ENCODE results near the gene CD300E. TPM values are rescaled to one million over a fixed set of nuclear protein-coding genes. Genes with fewer than 3 reads are reported as not detected.

CD300E gene
- total RNA-seq, 1 donor from 2014 or later, result 0.52 TPM

DNA sequence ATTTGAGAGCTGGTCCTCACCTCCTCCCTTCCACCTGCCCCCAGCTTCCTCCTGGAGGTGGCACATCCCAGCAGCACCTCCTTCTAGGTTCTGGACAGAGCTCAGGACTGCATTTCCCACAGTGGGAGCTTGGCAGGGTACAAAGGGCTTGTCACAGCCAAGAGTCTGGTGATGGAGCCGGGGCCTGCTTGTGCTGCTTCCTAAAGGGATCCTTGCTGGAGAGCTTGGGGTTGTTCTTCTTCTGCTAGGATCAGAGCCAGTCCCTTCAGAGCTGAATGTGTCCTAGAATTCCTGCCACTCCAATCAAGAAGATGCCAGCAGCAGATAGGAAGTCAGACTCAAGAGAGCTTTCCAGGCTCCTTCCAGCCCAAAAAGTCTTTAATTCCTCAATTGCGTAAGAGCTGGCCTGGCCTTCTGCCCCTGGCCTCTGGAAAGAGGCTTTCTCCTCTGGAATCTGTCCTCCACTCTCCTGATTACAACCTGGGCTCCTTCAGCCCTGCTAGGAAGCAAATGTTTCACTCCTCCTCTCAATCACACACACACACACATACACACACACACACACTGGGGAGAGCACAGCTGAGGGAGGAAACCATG, 4.4 kb downstream of the CD300E start:
- Histone ChIP-seq H3K9ac (ENCODE audit: low read depth in 1 of 3, low read length in 3 of 3) (no peak overlapping the region), H3K36me3 (ENCODE audit: control insufficient read depth in 3 of 3, insufficient read depth in 3 of 3, low read length in 3 of 3) (no peaks in the 10 kb centered on the region), H3K4me3 (ENCODE audit: low read length in 3 of 3) (no peak overlapping the region), H3K9me3 (ENCODE audit: control insufficient read depth in 3 of 3, low read length in 3 of 3) (no peaks in the 10 kb centered on the region), H3K27me3 (ENCODE audit: control insufficient read depth in 3 of 3, insufficient read depth in 3 of 3, low read length in 3 of 3) (peaks cover 0 to 14% (median 11%) of the 10 kb centered on the region in 3 donors), H3K4me1 (ENCODE audit: control insufficient read depth in 3 of 3, insufficient read depth in 3 of 3, low read length in 3 of 3) (peaks cover 0 to 3% (median 0%) of the 10 kb centered on the region in 3 donors), H3K27ac (ENCODE audit: low read depth, low read length) (no peak overlapping the region)

DNA sequence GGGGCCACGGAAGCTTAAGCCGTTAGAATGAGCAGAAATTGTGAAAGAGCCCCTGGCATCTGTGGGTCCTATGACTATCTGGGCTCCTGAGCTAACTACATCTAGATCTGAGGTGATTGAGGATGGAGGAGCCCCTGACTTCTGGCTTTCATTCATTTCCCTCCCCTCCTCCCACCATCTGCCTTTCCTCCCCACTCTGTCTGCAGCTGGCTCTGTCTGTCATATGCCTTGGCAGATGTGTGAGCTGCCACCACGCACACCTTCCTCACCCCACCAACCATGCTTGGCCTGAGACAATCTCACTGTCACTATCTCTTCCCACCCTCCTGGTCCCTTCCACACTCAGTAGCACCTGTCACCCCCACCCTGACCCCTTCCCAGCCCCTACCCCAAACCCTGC, 5.1 kb downstream of the CD300E start:
- Histone ChIP-seq H3K4me3 (ENCODE audit: low read length in 3 of 3) (no peak overlapping the region), H3K36me3 (ENCODE audit: control insufficient read depth in 3 of 3, insufficient read depth in 3 of 3, low read length in 3 of 3) (no peaks in the 10 kb centered on the region), H3K9me3 (ENCODE audit: control insufficient read depth in 3 of 3, low read length in 3 of 3) (no peaks in the 10 kb centered on the region), H3K4me1 (ENCODE audit: control insufficient read depth in 3 of 3, insufficient read depth in 3 of 3, low read length in 3 of 3) (peaks cover 0 to 3% (median 0%) of the 10 kb centered on the region in 3 donors), H3K9ac (ENCODE audit: low read depth in 1 of 3, low read length in 3 of 3) (no peak overlapping the region), H3K27me3 (ENCODE audit: control insufficient read depth in 3 of 3, insufficient read depth in 3 of 3, low read length in 3 of 3) (peaks cover 0 to 17% (median 16%) of the 10 kb centered on the region in 3 donors), H3K27ac (ENCODE audit: low read depth, low read length) (no peak overlapping the region)

DNA sequence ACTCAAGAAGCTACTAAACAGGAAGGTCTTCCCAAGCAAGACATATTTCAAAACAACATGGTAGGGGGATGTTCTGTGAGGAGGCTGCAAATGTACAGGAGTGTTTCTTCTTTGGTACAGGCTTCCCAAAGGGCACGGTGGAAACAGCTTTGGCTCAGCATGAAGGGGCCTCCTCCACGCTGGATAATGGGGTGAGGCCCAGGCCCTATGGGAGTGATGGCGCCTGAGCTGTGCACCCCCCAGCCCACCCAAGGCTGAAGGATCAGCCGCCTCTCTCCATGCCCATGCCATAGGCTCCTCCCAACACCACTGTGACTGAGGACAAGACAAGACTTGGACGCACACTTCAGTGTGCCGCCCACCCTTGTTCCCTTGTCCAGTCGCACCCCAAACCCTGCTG, 6.8 kb downstream of the CD300E start:
- Histone ChIP-seq H3K9ac (ENCODE audit: low read depth in 1 of 3, low read length in 3 of 3) (no peak overlapping the region), H3K4me1 (ENCODE audit: control insufficient read depth in 3 of 3, insufficient read depth in 3 of 3, low read length in 3 of 3) (peaks cover 0 to 3% (median 0%) of the 10 kb centered on the region in 3 donors), H3K27me3 (ENCODE audit: control insufficient read depth in 3 of 3, insufficient read depth in 3 of 3, low read length in 3 of 3) (peaks cover 0 to 25% (median 23%) of the 10 kb centered on the region in 3 donors)

GRCh38 chr17:74612046-74612445, 11.5 kb downstream of the CD300E start:
- Histone ChIP-seq H3K4me1 (ENCODE audit: control insufficient read depth in 3 of 3, insufficient read depth in 3 of 3, low read length in 3 of 3) (no peaks in the 10 kb centered on the region), H3K9ac (ENCODE audit: low read depth in 1 of 3, low read length in 3 of 3) (no peak overlapping the region), H3K27ac (ENCODE audit: low read depth, low read length) (no peak overlapping the region), H3K36me3 (ENCODE audit: control insufficient read depth in 3 of 3, insufficient read depth in 3 of 3, low read length in 3 of 3) (no peaks in the 10 kb centered on the region), H3K27me3 (ENCODE audit: control insufficient read depth in 3 of 3, insufficient read depth in 3 of 3, low read length in 3 of 3) (peaks cover 0 to 32% (median 32%) of the 10 kb centered on the region in 3 donors), H3K4me3 (ENCODE audit: low read length in 3 of 3) (no peak overlapping the region), H3K9me3 (ENCODE audit: control insufficient read depth in 3 of 3, low read length in 3 of 3) (no peaks in the 10 kb centered on the region)

More for the DNA sequence above, 6.8 kb downstream of the CD300E start:
- H3K27ac ChIP-seq (ENCODE audit: low read depth, low read length), result no peak overlapping the region
- no peaks in the 10 kb centered on the region for H3K9me3 ChIP-seq (ENCODE audit: control insufficient read depth in 3 of 3, low read length in 3 of 3)
- no peak overlapping the region for H3K4me3 ChIP-seq (ENCODE audit: low read length in 3 of 3)
- H3K36me3 ChIP-seq (ENCODE audit: control insufficient read depth in 3 of 3, insufficient read depth in 3 of 3, low read length in 3 of 3), result no peaks in the 10 kb centered on the region

DNA sequence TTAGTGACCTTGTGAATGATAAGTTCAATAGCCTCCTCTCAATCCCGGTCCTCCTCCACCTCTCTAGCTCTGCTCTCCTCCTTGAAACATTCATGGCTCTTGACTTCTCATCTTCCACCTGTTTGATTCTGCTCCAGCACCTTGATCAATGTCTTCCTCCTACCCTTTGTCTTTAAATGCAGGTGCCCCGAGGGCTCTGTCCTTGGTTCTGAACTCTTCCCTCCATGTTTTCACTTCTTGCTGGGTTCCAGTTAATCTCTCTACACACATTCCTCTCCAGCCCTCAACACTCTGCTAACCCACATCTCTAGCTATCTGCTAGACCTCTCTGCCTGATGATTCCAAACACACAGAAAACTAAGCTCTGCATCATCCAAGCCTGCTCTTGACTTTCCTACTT, 13.4 kb downstream of the CD300E start:
- no peaks in the 10 kb centered on the region for H3K36me3 ChIP-seq (ENCODE audit: control insufficient read depth in 3 of 3, insufficient read depth in 3 of 3, low read length in 3 of 3)
- peaks cover 0 to 24% (median 23%) of the 10 kb centered on the region in 3 donors for H3K27me3 ChIP-seq (ENCODE audit: control insufficient read depth in 3 of 3, insufficient read depth in 3 of 3, low read length in 3 of 3)
- no peak overlapping the region for H3K27ac ChIP-seq (ENCODE audit: low read depth, low read length)

GRCh38 chr17:74608511-74608910, 15.0 kb downstream of the CD300E start:
- no peak overlapping the region for H3K27ac ChIP-seq (ENCODE audit: low read depth, low read length)
- no peaks in the 10 kb centered on the region for H3K36me3 ChIP-seq (ENCODE audit: control insufficient read depth in 3 of 3, insufficient read depth in 3 of 3, low read length in 3 of 3)
- no peak overlapping the region for H3K9ac ChIP-seq (ENCODE audit: low read depth in 1 of 3, low read length in 3 of 3)
- no peaks in the 10 kb centered on the region for H3K9me3 ChIP-seq (ENCODE audit: control insufficient read depth in 3 of 3, low read length in 3 of 3)
- peaks cover 0 to 26% (median 24%) of the 10 kb centered on the region in 3 donors for H3K27me3 ChIP-seq (ENCODE audit: control insufficient read depth in 3 of 3, insufficient read depth in 3 of 3, low read length in 3 of 3)
- H3K4me1 ChIP-seq (ENCODE audit: control insufficient read depth in 3 of 3, insufficient read depth in 3 of 3, low read length in 3 of 3), result peaks cover 0 to 11% (median 0%) of the 10 kb centered on the region in 3 donors
- H3K4me3 ChIP-seq (ENCODE audit: low read length in 3 of 3), result no peak overlapping the region

More for the DNA sequence above, 13.4 kb downstream of the CD300E start:
- H3K9ac ChIP-seq (ENCODE audit: low read depth in 1 of 3, low read length in 3 of 3), result no peak overlapping the region
- peaks cover 0 to 2% (median 0%) of the 10 kb centered on the region in 3 donors for H3K4me1 ChIP-seq (ENCODE audit: control insufficient read depth in 3 of 3, insufficient read depth in 3 of 3, low read length in 3 of 3)
- H3K9me3 ChIP-seq (ENCODE audit: control insufficient read depth in 3 of 3, low read length in 3 of 3), result no peaks in the 10 kb centered on the region
- no peak overlapping the region for H3K4me3 ChIP-seq (ENCODE audit: low read length in 3 of 3)

- Histone ChIP-seq H3K36me3 (ENCODE audit: control insufficient read depth in 3 of 3, insufficient read depth in 3 of 3, low read length in 3 of 3) (no peaks in the 10 kb centered on the region), H3K4me1 (ENCODE audit: control insufficient read depth in 3 of 3, insufficient read depth in 3 of 3, low read length in 3 of 3) (peaks cover 0 to 11% (median 0%) of the 10 kb centered on the region in 3 donors), H3K27ac (ENCODE audit: low read depth, low read length) (no peak overlapping the region), H3K9ac (ENCODE audit: low read depth in 1 of 3, low read length in 3 of 3) (no peak overlapping the region), H3K9me3 (ENCODE audit: control insufficient read depth in 3 of 3, low read length in 3 of 3) (no peaks in the 10 kb centered on the region), H3K27me3 (ENCODE audit: control insufficient read depth in 3 of 3, insufficient read depth in 3 of 3, low read length in 3 of 3) (peaks cover 0 to 29% (median 21%) of the 10 kb centered on the region in 3 donors), H3K4me3 (ENCODE audit: low read length in 3 of 3) (no peak overlapping the region)
Measured at GRCh38 chr17:74607221-74607620, 16.3 kb downstream of the CD300E start.

GRCh38 chr17:74606050-74606449, 17.5 kb downstream of the CD300E start:
- H3K4me1 ChIP-seq (ENCODE audit: control insufficient read depth in 3 of 3, insufficient read depth in 3 of 3, low read length in 3 of 3), result peaks cover 0 to 11% (median 0%) of the 10 kb centered on the region in 3 donors
- H3K27me3 ChIP-seq (ENCODE audit: control insufficient read depth in 3 of 3, insufficient read depth in 3 of 3, low read length in 3 of 3), result peaks cover 0 to 25% (median 18%) of the 10 kb centered on the region in 3 donors
- H3K27ac ChIP-seq (ENCODE audit: low read depth, low read length), result no peak overlapping the region
- H3K36me3 ChIP-seq (ENCODE audit: control insufficient read depth in 3 of 3, insufficient read depth in 3 of 3, low read length in 3 of 3), result no peaks in the 10 kb centered on the region
- no peak overlapping the region for H3K9ac ChIP-seq (ENCODE audit: low read depth in 1 of 3, low read length in 3 of 3)
- no peaks in the 10 kb centered on the region for H3K9me3 ChIP-seq (ENCODE audit: control insufficient read depth in 3 of 3, low read length in 3 of 3)
- H3K4me3 ChIP-seq (ENCODE audit: low read length in 3 of 3), result no peak overlapping the region

GRCh38 chr17:74605361-74605760, 18.2 kb downstream of the CD300E start:
- Histone ChIP-seq H3K27me3 (ENCODE audit: control insufficient read depth in 3 of 3, insufficient read depth in 3 of 3, low read length in 3 of 3) (peaks cover 5 to 29% (median 18%) of the 10 kb centered on the region in 3 donors), H3K27ac (ENCODE audit: low read depth, low read length) (no peak overlapping the region), H3K4me1 (ENCODE audit: control insufficient read depth in 3 of 3, insufficient read depth in 3 of 3, low read length in 3 of 3) (peaks cover 0 to 13% (median 0%) of the 10 kb centered on the region in 3 donors), H3K9me3 (ENCODE audit: control insufficient read depth in 3 of 3, low read length in 3 of 3) (no peaks in the 10 kb centered on the region), H3K9ac (ENCODE audit: low read depth in 1 of 3, low read length in 3 of 3) (no peak overlapping the region), H3K36me3 (ENCODE audit: control insufficient read depth in 3 of 3, insufficient read depth in 3 of 3, low read length in 3 of 3) (no peaks in the 10 kb centered on the region), H3K4me3 (ENCODE audit: low read length in 3 of 3) (no peak overlapping the region)

- Histone ChIP-seq H3K9me3 (ENCODE audit: control insufficient read depth in 3 of 3, low read length in 3 of 3) (no peaks in the 10 kb centered on the region), H3K27me3 (ENCODE audit: control insufficient read depth in 3 of 3, insufficient read depth in 3 of 3, low read length in 3 of 3) (peaks cover 6 to 30% (median 18%) of the 10 kb centered on the region in 3 donors), H3K4me1 (ENCODE audit: control insufficient read depth in 3 of 3, insufficient read depth in 3 of 3, low read length in 3 of 3) (peaks cover 0 to 13% (median 0%) of the 10 kb centered on the region in 3 donors), H3K4me3 (ENCODE audit: low read length in 3 of 3) (no peak overlapping the region), H3K36me3 (ENCODE audit: control insufficient read depth in 3 of 3, insufficient read depth in 3 of 3, low read length in 3 of 3) (no peaks in the 10 kb centered on the region), H3K9ac (ENCODE audit: low read depth in 1 of 3, low read length in 3 of 3) (no peak overlapping the region), H3K27ac (ENCODE audit: low read depth, low read length) (no peak overlapping the region)
Measured at GRCh38 chr17:74604761-74605160, 18.8 kb downstream of the CD300E start.
